Measurements from ENCODE around the gene RXRG.

- TF ChIP-seq POLR2A (IDR thresholded peaks at IDR 0.05), result no peak
- no peak for TF ChIP-seq CTCF (IDR thresholded peaks at IDR 0.05)
These were observed 7.9 kb downstream of the RXRG start for GRCh38 chr1:165436994-165437393.

Measured in adrenal gland (tissue), 5 donors.